OCI-LY1 (cell line): ENCODE measurements around the gene RAB19.

Source experiments
- H2AFZ ChIP-seq: fragments of 200-600 bp; sonication (generic), shearing (Covaris generic); 2 replicates; pipeline ENCODE4 v1.6.0; 2014; ENCODE audit warnings: antibody characterized with exemption, mild to moderate bottlenecking, low read length
- H3F3A ChIP-seq: fragments of 200-600 bp; sonication (generic), shearing (Covaris generic); 2 replicates; pipeline ENCODE4 v1.6.0; 2014; ENCODE audit warnings: mild to moderate bottlenecking, antibody characterized with exemption, low read length, moderate library complexity; ENCODE audit not compliant: insufficient read depth
- H3K27ac ChIP-seq: fragments of 200-600 bp; sonication (generic); 2 replicates; pipeline ENCODE4 v1.5.1; 2014; ENCODE audit warnings: low read length, mixed run types, mild to moderate bottlenecking, low read depth; ENCODE audit not compliant: poor library complexity, severe bottlenecking
- H3K27me3 ChIP-seq: fragments of 200-600 bp; sonication (generic); 2 replicates; pipeline ENCODE4 v1.6.0; 2014; ENCODE audit warnings: antibody characterized with exemption, mild to moderate bottlenecking, low read length, moderate library complexity; ENCODE audit not compliant: insufficient read depth
- H3K36me3 ChIP-seq: fragments of 200-600 bp; sonication (generic); 2 replicates; pipeline ENCODE4 v1.6.1; 2014; ENCODE audit warnings: mild to moderate bottlenecking, antibody characterized with exemption, low read length, moderate library complexity, mixed read lengths; ENCODE audit not compliant: insufficient read depth
- H3K4me1 ChIP-seq: fragments of 200-600 bp; sonication (generic); 2 replicates; pipeline ENCODE4 v1.5.1; 2014; ENCODE audit warnings: mild to moderate bottlenecking, low read length, moderate library complexity; ENCODE audit not compliant: insufficient read depth, severe bottlenecking
- H3K4me2 ChIP-seq: fragments of 200-600 bp; sonication (generic), shearing (Covaris generic); 2 replicates; pipeline ENCODE4 v1.6.1; 2014; ENCODE audit warnings: low read length
- H3K4me3 ChIP-seq: fragments of 200-600 bp; sonication (generic); 2 replicates; pipeline ENCODE4 v1.5.1; 2014; ENCODE audit warnings: low read length, low read depth, mild to moderate bottlenecking, mixed read lengths; ENCODE audit not compliant: poor library complexity, severe bottlenecking
- H3K79me2 ChIP-seq: fragments of 200-600 bp; shearing (Covaris generic); 2 replicates; pipeline ENCODE4 v1.6.1; 2016; ENCODE audit warnings: mixed run types, low read length, mixed read lengths; ENCODE audit not compliant: insufficient read depth
- H3K9ac ChIP-seq: fragments of 200-600 bp; sonication (generic), shearing (Covaris generic); 2 replicates; pipeline ENCODE4 v1.6.1; 2014; ENCODE audit warnings: mild to moderate bottlenecking, low read length, mixed read lengths
- H3K9me2 ChIP-seq: fragments of 200-600 bp; sonication (generic), shearing (Covaris generic); 2 replicates; pipeline ENCODE4 v1.6.1; 2014; ENCODE audit warnings: low read depth, mild to moderate bottlenecking, low read length, mixed read lengths
- H3K9me3 ChIP-seq: fragments of 200-600 bp; shearing (Covaris generic); 2 replicates; pipeline ENCODE4 v1.6.1; 2014; ENCODE audit warnings: low read length, mixed read lengths
- H4K20me1 ChIP-seq: fragments of 200-600 bp; sonication (generic), shearing (Covaris generic); 2 replicates; pipeline ENCODE4 v1.6.0; 2016; ENCODE audit warnings: mild to moderate bottlenecking, low read length; ENCODE audit not compliant: insufficient read depth
- EZH2 ChIP-seq: fragments of 200-600 bp; sonication (generic), shearing (Covaris generic); IDR thresholded peaks from 2 replicates; pipeline ENCODE4 v1.8.0; 2017; ENCODE audit warnings: borderline replicate concordance, mixed run types, mild to moderate bottlenecking, antibody characterized with exemption, low read length, moderate library complexity, mixed read lengths
- TF ChIP-seq, protein P1 (sequence below): fragments of 200-600 bp; sonication (generic), shearing (Covaris generic); IDR thresholded peaks from 2 replicates; pipeline ENCODE4 v1.5.1; 2017; ENCODE audit warnings: mild to moderate bottlenecking, antibody characterized with exemption, low read length, moderate library complexity, mixed read lengths

RAB19 gene

DNA sequence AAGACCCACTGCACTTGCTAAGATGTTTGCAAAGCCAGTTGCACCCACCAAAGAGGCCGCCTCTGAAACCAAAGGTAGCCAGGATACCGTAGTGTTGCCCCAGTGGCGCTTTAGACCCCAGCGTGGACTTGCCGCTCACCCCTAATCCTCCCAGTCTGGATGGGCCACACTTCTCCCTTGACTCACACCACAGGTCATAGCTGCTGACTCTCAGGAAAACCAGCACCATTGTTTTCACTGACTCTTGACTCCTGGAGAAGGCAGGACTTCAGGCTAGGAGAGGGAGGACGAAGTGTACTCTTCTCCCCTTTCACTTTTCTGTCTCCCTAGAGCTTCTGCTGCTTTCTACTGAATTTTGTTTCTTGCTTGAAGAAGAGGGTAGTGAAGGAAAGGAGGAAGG lies 22.3 kb downstream of the RAB19 start:
- no peaks in the 10 kb centered on the region for H3K4me1 ChIP-seq
- no peak overlapping the region for H2AFZ ChIP-seq
- peaks cover 10% of the 10 kb centered on the region; the same call in 1 of the 2 replicates for H3K27me3 ChIP-seq
- H3K9me3 ChIP-seq = no peaks in the 10 kb centered on the region
- H3K9ac ChIP-seq = no peak overlapping the region
- TF ChIP-seq, protein P1, sequence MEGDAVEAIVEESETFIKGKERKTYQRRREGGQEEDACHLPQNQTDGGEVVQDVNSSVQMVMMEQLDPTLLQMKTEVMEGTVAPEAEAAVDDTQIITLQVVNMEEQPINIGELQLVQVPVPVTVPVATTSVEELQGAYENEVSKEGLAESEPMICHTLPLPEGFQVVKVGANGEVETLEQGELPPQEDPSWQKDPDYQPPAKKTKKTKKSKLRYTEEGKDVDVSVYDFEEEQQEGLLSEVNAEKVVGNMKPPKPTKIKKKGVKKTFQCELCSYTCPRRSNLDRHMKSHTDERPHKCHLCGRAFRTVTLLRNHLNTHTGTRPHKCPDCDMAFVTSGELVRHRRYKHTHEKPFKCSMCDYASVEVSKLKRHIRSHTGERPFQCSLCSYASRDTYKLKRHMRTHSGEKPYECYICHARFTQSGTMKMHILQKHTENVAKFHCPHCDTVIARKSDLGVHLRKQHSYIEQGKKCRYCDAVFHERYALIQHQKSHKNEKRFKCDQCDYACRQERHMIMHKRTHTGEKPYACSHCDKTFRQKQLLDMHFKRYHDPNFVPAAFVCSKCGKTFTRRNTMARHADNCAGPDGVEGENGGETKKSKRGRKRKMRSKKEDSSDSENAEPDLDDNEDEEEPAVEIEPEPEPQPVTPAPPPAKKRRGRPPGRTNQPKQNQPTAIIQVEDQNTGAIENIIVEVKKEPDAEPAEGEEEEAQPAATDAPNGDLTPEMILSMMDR = no peak
- no peak for TF ChIP-seq EZH2
- no peaks in the 10 kb centered on the region for H3K79me2 ChIP-seq
- H3K27ac ChIP-seq = no peak overlapping the region
- no peaks in the 10 kb centered on the region for H3K36me3 ChIP-seq
- H3F3A ChIP-seq = no peaks in the 10 kb centered on the region
- H3K4me2 ChIP-seq = no peak overlapping the region
- no peaks in the 10 kb centered on the region for H3K9me2 ChIP-seq
- no peaks in the 10 kb centered on the region for H4K20me1 ChIP-seq
- no peak overlapping the region for H3K4me3 ChIP-seq

DNA sequence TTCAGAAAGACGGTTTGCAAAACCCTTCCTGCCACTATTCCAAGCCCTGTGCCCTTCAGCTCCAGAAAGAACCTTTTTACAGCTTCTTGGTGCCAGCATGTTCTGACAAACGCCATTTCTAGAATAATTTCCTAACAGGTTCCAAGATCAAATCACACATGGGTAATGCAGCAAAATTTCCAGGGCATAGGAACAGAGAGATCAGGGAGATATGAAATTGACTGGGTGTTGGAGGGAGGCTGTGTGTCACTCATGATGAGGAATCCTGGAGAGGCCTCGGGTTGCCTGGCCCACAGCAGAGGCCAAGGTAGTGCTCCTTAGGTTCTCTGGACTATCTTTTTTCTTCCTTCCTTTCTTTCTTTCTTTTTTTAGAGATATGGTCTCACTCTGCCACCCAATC lies 29.5 kb downstream of the RAB19 start:
- Histone ChIP-seq H3K9me3 (no peaks in the 10 kb centered on the region), H3K9me2 (no peaks in the 10 kb centered on the region), H3K79me2 (no peaks in the 10 kb centered on the region), H3K27me3 (peaks cover 8% of the 10 kb centered on the region; the same call in 1 of the 2 replicates), H3K4me2 (no peak overlapping the region), H3K4me3 (no peak overlapping the region), H3K36me3 (no peaks in the 10 kb centered on the region), H2AFZ (no peak overlapping the region), H4K20me1 (no peaks in the 10 kb centered on the region), H3K27ac (no peak overlapping the region), H3K4me1 (no peaks in the 10 kb centered on the region), H3K9ac (no peak overlapping the region), H3F3A (no peaks in the 10 kb centered on the region)
- TF ChIP-seq EZH2 = no peak
- TF ChIP-seq, protein P1 = no peak

DNA sequence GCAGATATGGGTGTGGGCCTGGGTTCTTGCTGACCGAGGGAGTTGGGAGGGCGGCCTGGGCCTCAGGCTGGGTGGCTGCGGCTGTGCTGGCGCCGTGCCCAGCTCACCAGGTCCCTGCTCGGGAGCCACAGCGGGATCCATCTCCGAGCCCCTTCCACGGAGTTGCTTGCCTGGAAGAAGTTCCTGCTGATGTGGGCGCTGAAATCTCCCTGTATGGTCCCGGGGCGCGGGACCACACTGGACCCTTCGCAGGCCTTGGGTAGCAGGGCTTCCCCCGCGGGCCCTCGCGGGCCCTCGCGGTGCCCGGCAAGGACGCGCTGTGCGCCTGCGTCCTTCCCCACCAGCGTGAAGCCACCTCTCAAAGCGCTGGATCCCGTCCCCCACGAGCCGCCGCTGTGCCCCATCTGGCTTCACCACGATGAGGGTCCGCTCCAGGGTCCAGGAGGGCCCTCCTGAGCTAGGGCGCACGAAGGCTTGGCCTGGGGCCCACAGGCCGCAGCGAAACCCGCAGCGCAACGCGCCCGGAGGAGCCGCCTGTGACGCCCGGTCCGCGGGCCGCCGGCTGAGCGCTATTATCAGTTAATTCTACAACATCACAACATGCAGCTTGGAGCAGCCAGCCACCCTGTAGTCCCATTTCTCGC lies 31.5 kb downstream of the RAB19 start:
- no peak overlapping the region for H3K27ac ChIP-seq
- H3K79me2 ChIP-seq = no peaks in the 10 kb centered on the region
- no peak overlapping the region for H3K4me2 ChIP-seq
- no peak overlapping the region for H3K9ac ChIP-seq
- no peaks in the 10 kb centered on the region for H3K4me1 ChIP-seq
- no peaks in the 10 kb centered on the region for H3K27me3 ChIP-seq
- no peak overlapping the region for H3K4me3 ChIP-seq
- no peaks in the 10 kb centered on the region for H3K36me3 ChIP-seq
- no peaks in the 10 kb centered on the region for H3F3A ChIP-seq
- TF ChIP-seq, protein P1 = no peak
- no peak for TF ChIP-seq EZH2
- no peak overlapping the region for H2AFZ ChIP-seq
- no peaks in the 10 kb centered on the region for H3K9me2 ChIP-seq
- H3K9me3 ChIP-seq = no peaks in the 10 kb centered on the region
- no peaks in the 10 kb centered on the region for H4K20me1 ChIP-seq
